Retinal pigment epithelial cell (primary cell): ENCODE data around the gene ZBTB12.

Experiments
- DNase-seq: peaks from one replicate; pipeline ENCODE4 v3.0.0-alpha.2; 2010; ENCODE audit warnings: low read depth
- H3K4me3 ChIP-seq: 2 replicates; pipeline ENCODE4 v1.5.1; 2011; ENCODE audit warnings: mild to moderate bottlenecking, low read length, control low read depth, moderate library complexity
- TF ChIP-seq, protein P1 (sequence below): conservative IDR thresholded peaks from 2 replicates; pipeline ENCODE4 v1.5.1; 2011; ENCODE audit warnings: low read depth, low read length, control low read depth, inconsistent platforms

Gene ZBTB12

DNA sequence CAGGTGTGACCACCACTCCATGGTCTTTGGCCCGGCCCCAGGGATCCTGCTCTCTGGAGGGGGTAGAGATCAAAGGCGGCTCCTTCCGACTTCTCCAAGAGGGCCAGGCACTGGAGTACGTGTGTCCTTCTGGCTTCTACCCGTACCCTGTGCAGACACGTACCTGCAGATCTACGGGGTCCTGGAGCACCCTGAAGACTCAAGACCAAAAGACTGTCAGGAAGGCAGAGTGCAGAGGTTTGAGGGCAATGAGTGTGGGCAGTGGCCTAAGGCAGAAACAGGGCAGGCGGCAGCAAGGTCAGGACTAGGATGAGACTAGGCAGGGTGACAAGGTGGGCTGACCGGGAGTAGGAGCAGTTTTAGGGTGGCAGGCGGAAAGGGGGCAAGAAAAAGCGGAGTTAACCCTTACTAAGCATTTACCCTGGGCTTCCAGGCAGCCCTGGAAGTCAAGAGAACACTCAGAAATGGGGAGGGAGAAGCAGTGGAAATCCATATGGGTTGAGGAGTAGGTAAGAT lies 44.5 kb upstream of the ZBTB12 start:
- no peak for DNase-seq
- TF ChIP-seq, protein P1, sequence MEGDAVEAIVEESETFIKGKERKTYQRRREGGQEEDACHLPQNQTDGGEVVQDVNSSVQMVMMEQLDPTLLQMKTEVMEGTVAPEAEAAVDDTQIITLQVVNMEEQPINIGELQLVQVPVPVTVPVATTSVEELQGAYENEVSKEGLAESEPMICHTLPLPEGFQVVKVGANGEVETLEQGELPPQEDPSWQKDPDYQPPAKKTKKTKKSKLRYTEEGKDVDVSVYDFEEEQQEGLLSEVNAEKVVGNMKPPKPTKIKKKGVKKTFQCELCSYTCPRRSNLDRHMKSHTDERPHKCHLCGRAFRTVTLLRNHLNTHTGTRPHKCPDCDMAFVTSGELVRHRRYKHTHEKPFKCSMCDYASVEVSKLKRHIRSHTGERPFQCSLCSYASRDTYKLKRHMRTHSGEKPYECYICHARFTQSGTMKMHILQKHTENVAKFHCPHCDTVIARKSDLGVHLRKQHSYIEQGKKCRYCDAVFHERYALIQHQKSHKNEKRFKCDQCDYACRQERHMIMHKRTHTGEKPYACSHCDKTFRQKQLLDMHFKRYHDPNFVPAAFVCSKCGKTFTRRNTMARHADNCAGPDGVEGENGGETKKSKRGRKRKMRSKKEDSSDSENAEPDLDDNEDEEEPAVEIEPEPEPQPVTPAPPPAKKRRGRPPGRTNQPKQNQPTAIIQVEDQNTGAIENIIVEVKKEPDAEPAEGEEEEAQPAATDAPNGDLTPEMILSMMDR, result no peak
- no peak overlapping the region for H3K4me3 ChIP-seq

DNA sequence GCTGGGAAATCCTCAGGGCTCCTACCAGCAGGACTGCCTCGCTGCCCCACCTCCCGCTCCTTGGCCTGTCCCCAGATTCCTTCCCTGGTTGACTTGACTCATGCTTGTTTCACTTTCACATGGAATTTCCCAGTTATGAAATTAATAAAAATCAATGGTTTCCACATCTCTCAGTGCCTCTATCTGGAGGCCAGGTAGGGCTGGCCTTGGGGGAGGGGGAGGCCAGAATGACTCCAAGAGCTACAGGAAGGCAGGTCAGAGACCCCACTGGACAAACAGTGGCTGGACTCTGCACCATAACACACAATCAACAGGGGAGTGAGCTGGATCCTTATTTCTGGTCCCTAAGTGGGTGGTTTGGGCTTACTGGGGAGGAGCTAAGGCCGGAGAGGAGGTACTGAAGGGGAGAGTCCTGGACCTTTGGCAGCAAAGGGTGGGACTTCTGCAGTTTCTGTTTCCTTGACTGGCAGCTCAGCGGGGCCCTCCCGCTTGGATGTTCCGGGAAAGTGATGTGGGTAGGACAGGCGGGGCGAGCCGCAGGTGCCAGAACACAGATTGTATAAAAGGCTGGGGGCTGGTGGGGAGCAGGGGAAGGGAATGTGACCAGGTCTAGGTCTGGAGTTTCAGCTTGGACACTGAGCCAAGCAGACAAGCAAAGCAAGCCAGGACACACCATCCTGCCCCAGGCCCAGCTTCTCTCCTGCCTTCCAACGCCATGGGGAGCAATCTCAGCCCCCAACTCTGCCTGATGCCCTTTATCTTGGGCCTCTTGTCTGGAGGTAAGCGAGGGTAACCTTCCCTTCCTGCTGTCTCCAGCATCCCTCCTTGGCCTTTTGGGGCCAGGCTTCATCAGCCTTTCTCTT lies 43.9 kb upstream of the ZBTB12 start, which contains the start of gene CFB:
Gene CFB (plus strand): TSS at position 589 of the 863 bp plus-strand sequence. CDS start 127 bp downstream, at position 716.
- peak; percentile 59 for DNase-seq
- TF ChIP-seq, protein P1, result no peak
- peak within 1 kb of the TSS; percentile 11 for H3K4me3 ChIP-seq

- TF ChIP-seq, protein P1, result no peak
- DNase-seq, result no peak
Measured at GRCh38 chr6:31945154-31945506, 43.2 kb upstream of the ZBTB12 start.

DNA sequence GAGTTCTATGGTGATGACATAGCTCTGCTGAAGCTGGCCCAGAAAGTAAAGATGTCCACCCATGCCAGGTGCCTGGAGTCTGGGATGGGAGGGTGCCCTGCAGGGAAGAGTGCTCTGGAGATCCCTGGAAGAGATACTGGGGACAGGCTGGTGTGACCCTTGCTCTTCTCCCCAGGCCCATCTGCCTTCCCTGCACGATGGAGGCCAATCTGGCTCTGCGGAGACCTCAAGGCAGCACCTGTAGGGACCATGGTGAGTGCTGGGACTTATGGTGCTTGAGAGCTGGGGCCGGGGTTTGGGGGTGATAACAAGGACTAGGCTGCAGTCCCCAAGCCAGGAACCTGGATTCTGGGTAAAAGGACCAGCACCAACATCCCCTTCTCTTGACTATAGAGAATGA lies 41.9 kb upstream of the ZBTB12 start:
- no peak overlapping the region for H3K4me3 ChIP-seq
- DNase-seq, result no peak
- TF ChIP-seq, protein P1, result no peak

More at GRCh38 chr6:31945154-31945506, 43.2 kb upstream of the ZBTB12 start:
- H3K4me3 ChIP-seq, result no peak overlapping the region

GRCh38 chr6:31940256-31940664 lies 38.4 kb upstream of the ZBTB12 start:
- DNase-seq, result no peak
- TF ChIP-seq, protein P1, result no peak
- no peak overlapping the region for H3K4me3 ChIP-seq

GRCh38 chr6:31935823-31936222 lies 33.9 kb upstream of the ZBTB12 start:
- TF ChIP-seq, protein P1, result no peak
- no peak for DNase-seq
- H3K4me3 ChIP-seq, result no peak overlapping the region

GRCh38 chr6:31935021-31935420 lies 33.1 kb upstream of the ZBTB12 start:
- H3K4me3 ChIP-seq, result no peak overlapping the region
- TF ChIP-seq, protein P1, result no peak
- no peak for DNase-seq
